Measurements from ENCODE around the gene TIGAR.

DNA sequence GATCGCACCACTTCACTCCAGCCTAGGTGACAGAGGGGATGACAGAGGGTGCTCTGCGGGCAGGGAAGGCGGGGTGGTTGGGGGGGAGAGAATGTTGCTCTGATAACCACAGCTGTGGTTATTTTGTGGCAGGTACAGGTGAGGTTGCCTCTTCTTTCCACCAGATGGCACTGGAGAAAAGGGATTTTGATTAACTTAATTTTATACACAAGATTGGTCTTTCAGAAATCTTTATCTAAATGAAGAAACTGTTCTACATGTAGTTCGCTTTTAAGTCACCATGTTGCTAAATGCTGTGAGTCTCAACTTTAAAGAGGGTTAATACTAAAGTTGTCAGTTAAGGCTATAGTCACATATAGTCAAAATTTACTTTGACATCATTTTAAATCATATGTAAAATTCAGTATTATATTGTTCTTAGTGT is 32.8 kb downstream of the TIGAR start:
- TF ChIP-seq CTCF (IDR thresholded peaks at IDR 0.05) (peak in 2 of 6 experiments; percentile 11 to 34), POLR2A (IDR thresholded peaks at IDR 0.05) (no peak), POLR2AphosphoS5 (IDR thresholded peaks at IDR 0.05) (no peak)
